ENCODE measurements around the gene FOXP1.

GRCh38 chr3:71307991-71308697, 275.4 kb downstream of the FOXP1 start:
- no peak for TF ChIP-seq CTCF (IDR thresholded peaks at IDR 0.05; ENCODE audit: insufficient read depth, low read depth, low read length)
- no peak for TF ChIP-seq EZH2 (IDR thresholded peaks at IDR 0.05; ENCODE audit: insufficient read depth, low read length)

All from astrocyte (in vitro differentiated cells and primary cell).